MCF 10A (cell line): ENCODE results near the gene NLGN3. TPM values are rescaled to one million over a fixed set of nuclear protein-coding genes. Genes with fewer than 3 reads are reported as not detected.

Experiments used
- BruUV-seq: library from RNA; stranded (reverse); fragments of 400-500 nt; replicated peaks from 2 replicates; lab custom pipeline; 2021; lab: Mats Ljungman, UMichigan
- CTCF ChIA-PET: fragments of 300-600 bp; sonication (Branson Sonifier 250); formaldehyde crosslinking; extraction: SDS; loops from one replicate; lab custom pipeline; 2021; ENCODE audit warnings: antibody characterized with exemption, inconsistent platforms; lab: Yijun Ruan, JAX
- POLR2A ChIA-PET: fragments of 300-600, 350-650 bp; sonication (Branson Sonifier 250); formaldehyde crosslinking; extraction: SDS; loops from one replicate; lab custom pipeline; 2020; ENCODE audit warnings: antibody characterized with exemption, inconsistent platforms; lab: Yijun Ruan, JAX
- DNase-seq: peaks from one replicate; pipeline ENCODE4 v3.0.0-alpha.2; 2018; ENCODE audit not compliant: unreplicated experiment
- H3K27ac Mint-ChIP-seq: one replicate; pipeline ENCODE4 v1.8.0; 2022; ENCODE audit warnings: mild to moderate bottlenecking, low read depth, mixed read lengths; ENCODE audit not compliant: unreplicated experiment
- H3K27me3 Mint-ChIP-seq: one replicate; pipeline ENCODE4 v1.8.0; 2022; ENCODE audit warnings: mixed read lengths; ENCODE audit not compliant: insufficient read depth, unreplicated experiment
- H3K36me3 Mint-ChIP-seq: one replicate; pipeline ENCODE4 v1.8.0; 2022; ENCODE audit warnings: mild to moderate bottlenecking, moderate library complexity, mixed read lengths; ENCODE audit not compliant: insufficient read depth, unreplicated experiment
- H3K4me1 Mint-ChIP-seq: one replicate; pipeline ENCODE4 v1.8.0; 2022; ENCODE audit warnings: mixed read lengths; ENCODE audit not compliant: insufficient read depth, unreplicated experiment
- H3K4me3 Mint-ChIP-seq: one replicate; pipeline ENCODE4 v1.8.0; 2022; ENCODE audit warnings: mild to moderate bottlenecking, moderate library complexity, mixed read lengths; ENCODE audit not compliant: unreplicated experiment
- H3K9me3 Mint-ChIP-seq: one replicate; pipeline ENCODE4 v1.8.0; 2022; ENCODE audit warnings: mixed read lengths; ENCODE audit not compliant: unreplicated experiment
- intact Hi-C: fragments of 100-400 bp; cut with micrococcal nuclease; formaldehyde crosslinking; loops from 2 replicates; pipeline ENCODE4 v1.14.1; 2022
- total RNA-seq: library from RNA; stranded (reverse); gene quantifications from 2 replicates; pipeline ENCODE4 v1.2.3, GENCODE V29; 2022
- TF ChIP-seq, protein P1 (sequence below): fragments of 200-600 bp; IDR thresholded peaks from one replicate; pipeline ENCODE4 v1.8.0; 2022; ENCODE audit warnings: antibody characterized with exemption, mild to moderate bottlenecking; ENCODE audit not compliant: unreplicated experiment

Gene NLGN3
- total RNA-seq, 1 experiment from 2014 or later = 0.42 TPM

- H3K4me1 Mint-ChIP-seq = no peaks in the 10 kb centered on the region
- no TSS peak for BruUV-seq
- ChIA-PET POLR2A (interaction anchor here (0.6 to 2.0 kb wide), 13 partner anchors 11 to 247 kb away, joined by 3 to 13 read pairs (median 4); partner anchors contain the start of genes NONO, SNX12 and TAF1), CTCF (interaction anchor here (0.6 to 2.9 kb wide), 7 partner anchors 10 to 640 kb away, joined by 3 to 9 read pairs (median 4); no protein-coding TSS in a partner anchor)
- intact Hi-C loops = no loop called here
- H3K27me3 Mint-ChIP-seq = peaks cover 18% of the 10 kb centered on the region
- peak within 1 kb of the TSS; percentile 73 for H3K27ac Mint-ChIP-seq
- TF ChIP-seq, protein P1, sequence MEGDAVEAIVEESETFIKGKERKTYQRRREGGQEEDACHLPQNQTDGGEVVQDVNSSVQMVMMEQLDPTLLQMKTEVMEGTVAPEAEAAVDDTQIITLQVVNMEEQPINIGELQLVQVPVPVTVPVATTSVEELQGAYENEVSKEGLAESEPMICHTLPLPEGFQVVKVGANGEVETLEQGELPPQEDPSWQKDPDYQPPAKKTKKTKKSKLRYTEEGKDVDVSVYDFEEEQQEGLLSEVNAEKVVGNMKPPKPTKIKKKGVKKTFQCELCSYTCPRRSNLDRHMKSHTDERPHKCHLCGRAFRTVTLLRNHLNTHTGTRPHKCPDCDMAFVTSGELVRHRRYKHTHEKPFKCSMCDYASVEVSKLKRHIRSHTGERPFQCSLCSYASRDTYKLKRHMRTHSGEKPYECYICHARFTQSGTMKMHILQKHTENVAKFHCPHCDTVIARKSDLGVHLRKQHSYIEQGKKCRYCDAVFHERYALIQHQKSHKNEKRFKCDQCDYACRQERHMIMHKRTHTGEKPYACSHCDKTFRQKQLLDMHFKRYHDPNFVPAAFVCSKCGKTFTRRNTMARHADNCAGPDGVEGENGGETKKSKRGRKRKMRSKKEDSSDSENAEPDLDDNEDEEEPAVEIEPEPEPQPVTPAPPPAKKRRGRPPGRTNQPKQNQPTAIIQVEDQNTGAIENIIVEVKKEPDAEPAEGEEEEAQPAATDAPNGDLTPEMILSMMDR = no peak
- peak within 1 kb of the TSS; percentile 79 for H3K4me3 Mint-ChIP-seq
- no peaks in the 10 kb centered on the region for H3K9me3 Mint-ChIP-seq
- peak; percentile 68 for DNase-seq
- H3K36me3 Mint-ChIP-seq = peaks cover 39% of the 10 kb centered on the region
Observed at GRCh38 chrX:71118032-71118984, 26.3 kb upstream of the NLGN3 start, which contains the start of gene MED12. TSS of gene MED12 (plus strand) at chrX:71118596. CDS start at chrX:71118755, 159 bp downstream.

- peaks cover 44% of the 10 kb centered on the region for H3K36me3 Mint-ChIP-seq
- ChIA-PET POLR2A (interaction anchor here (0.6 to 2.0 kb wide), 10 partner anchors 10 to 247 kb away, joined by 3 to 13 read pairs (median 5); partner anchors contain the start of genes NONO, SNX12 and TAF1), CTCF (interaction anchor here (0.7 to 2.9 kb wide), 4 partner anchors 10 to 119 kb away, joined by 3 to 9 read pairs (median 4); no protein-coding TSS in a partner anchor)
- H3K27ac Mint-ChIP-seq = peak overlapping the region; percentile 73
- BruUV-seq = no TSS peak
- no peaks in the 10 kb centered on the region for H3K9me3 Mint-ChIP-seq
- intact Hi-C loops = no loop called here
- peak overlapping the region; percentile 79 for H3K4me3 Mint-ChIP-seq
- H3K27me3 Mint-ChIP-seq = peaks cover 19% of the 10 kb centered on the region
- H3K4me1 Mint-ChIP-seq = no peaks in the 10 kb centered on the region
- TF ChIP-seq, protein P1 = no peak
- no peak for DNase-seq
Observed at GRCh38 chrX:71118985-71119535, 25.6 kb upstream of the NLGN3 start.

GRCh38 chrX:71128166-71128833, 16.3 kb upstream of the NLGN3 start:
- Mint-ChIP-seq H3K36me3 (peaks cover 34% of the 10 kb centered on the region), H3K27ac (no peak overlapping the region), H3K27me3 (peaks cover 74% of the 10 kb centered on the region), H3K4me3 (no peak overlapping the region), H3K9me3 (no peaks in the 10 kb centered on the region), H3K4me1 (peaks cover 8% of the 10 kb centered on the region)
- DNase-seq = no peak
- TF ChIP-seq, protein P1 = no peak
- BruUV-seq = no TSS peak
- intact Hi-C loops = no loop called here
- CTCF ChIA-PET = interaction anchor here (0.6 to 2.3 kb wide), 19 partner anchors 8 to 158 kb away, joined by 3 to 10 read pairs (median 5); partner anchors contain the start of gene IL2RG
- POLR2A ChIA-PET = interaction anchor here (0.6 kb wide), 1 partner anchor 45 kb away, joined by 3 read pairs; no protein-coding TSS in a partner anchor
